B cell (primary cell): ENCODE results near the gene CTBP2. TPM values are rescaled to one million over a fixed set of nuclear protein-coding genes. Genes with fewer than 3 reads are reported as not detected.

Source experiments
- ATAC-seq: fragments of 200-7000 bp; cut with Tn5 transposase; one replicate; pipeline ENCODE4 v1.10.0; 2021; ENCODE audit warnings: low read depth, mild to moderate bottlenecking, moderate number of reproducible peaks, moderate library complexity
- CTCF ChIA-PET: fragments of 350-600 bp; sonication (Branson Sonifier 250); formaldehyde crosslinking; loops from one replicate; lab custom pipeline; 2021; ENCODE audit warnings: antibody characterized with exemption, inconsistent platforms; lab: Charles Lee
- POLR2A ChIA-PET: fragments of 350-600 bp; sonication (Branson Sonifier 250); formaldehyde crosslinking; loops from one replicate; lab custom pipeline; 2021; ENCODE audit warnings: antibody characterized with exemption; lab: Charles Lee
- DNase-seq: peaks from one replicate; pipeline ENCODE4 v3.0.0; 2013
- H2AFZ ChIP-seq: 2 replicates; pipeline ENCODE4 v1.6.1; 2012; ENCODE audit warnings: mild to moderate bottlenecking, low read depth, low read length; ENCODE audit not compliant: insufficient read depth, poor library complexity, severe bottlenecking
- H3K27ac ChIP-seq, 2 donors: 1 replicate in 1 of 2; 2 replicates in 1 of 2; pipeline ENCODE4 v1.5.1; 2012 to 2013; ENCODE audit warnings: low read length in 2 of 2, mild to moderate bottlenecking in 2 of 2, moderate library complexity in 1 of 2
- H3K27me3 ChIP-seq, 4 experiments: fragments of 200-600 bp in 1 of 4; sonication (generic) in 1 of 4; replicated peaks in 1 of 4; 1 replicate in 2 of 4; 2 replicates in 2 of 4; pipeline versions ENCODE4 v1.6.1 to v1.7.0; 2013 to 2016; ENCODE audit warnings: low read length in 3 of 4, mild to moderate bottlenecking in 2 of 4, mixed read lengths in 1 of 4, moderate library complexity in 1 of 4; ENCODE audit not compliant: insufficient read depth in 4 of 4, control insufficient read depth in 3 of 4; ENCODE audit errors: control extremely low read depth in 1 of 4
- H3K36me3 ChIP-seq, 2 experiments: replicated peaks in 1 of 2; 1 replicate in 1 of 2; 2 replicates in 1 of 2; pipeline versions ENCODE4 v1.6.1 to v1.7.1; 2013; ENCODE audit warnings: low read length in 1 of 2; ENCODE audit not compliant: insufficient read depth in 2 of 2, control insufficient read depth in 1 of 2; ENCODE audit errors: control extremely low read depth in 1 of 2, extremely low read depth in 1 of 2
- H3K4me1 ChIP-seq, 2 donors: fragments of 200-600 bp in 1 of 2; sonication (generic) in 1 of 2; 1 replicate in 1 of 2; 2 replicates in 1 of 2; pipeline versions ENCODE4 v1.5.1 to v1.6.1; 2013 to 2017; ENCODE audit warnings: low read length in 2 of 2; ENCODE audit not compliant: control insufficient read depth in 2 of 2, insufficient read depth in 2 of 2
- H3K4me2 ChIP-seq: replicated peaks from 2 replicates; pipeline ENCODE3; 2012; ENCODE audit warnings: mild to moderate bottlenecking, low read depth, low read length; ENCODE audit not compliant: poor library complexity, severe bottlenecking
- H3K4me3 ChIP-seq, 5 experiments: fragments of 200-600 bp in 1 of 5; sonication (generic) in 1 of 5; 1 replicate in 3 of 5; 2 replicates in 2 of 5; pipeline versions ENCODE4 v1.5.1 to v1.7.0; 2011 to 2016; ENCODE audit warnings: low read length in 4 of 5, mild to moderate bottlenecking in 4 of 5, low read depth in 2 of 5, control low read depth in 1 of 5, moderate library complexity in 1 of 5; ENCODE audit not compliant: insufficient read depth in 1 of 5; ENCODE audit errors: control extremely low read depth in 1 of 5, extremely low read depth in 1 of 5
- H3K79me2 ChIP-seq: fragments of 200-600 bp; sonication (generic); one replicate; pipeline ENCODE4 v1.6.0; 2016; ENCODE audit warnings: low read length; ENCODE audit not compliant: control insufficient read depth, insufficient read depth
- H3K9ac ChIP-seq: fragments of 200-600 bp; sonication (generic); 2 replicates; pipeline ENCODE4 v1.6.1; 2017; ENCODE audit warnings: mild to moderate bottlenecking, low read length, moderate library complexity
- H3K9me3 ChIP-seq, 3 donors: one replicate each; pipeline versions ENCODE4 v1.6.1 to v1.7.1; 2013; ENCODE audit warnings: low read length in 2 of 3; ENCODE audit not compliant: control insufficient read depth in 2 of 3, insufficient read depth in 1 of 3; ENCODE audit errors: control extremely low read depth in 1 of 3
- H4K20me1 ChIP-seq: 2 replicates; pipeline ENCODE4 v1.6.0; 2012; ENCODE audit warnings: mild to moderate bottlenecking, low read length; ENCODE audit not compliant: insufficient read depth, control insufficient read depth, poor library complexity, severe bottlenecking
- H3K27ac Mint-ChIP-seq: one replicate; pipeline ENCODE4 v1.8.0; 2021; ENCODE audit warnings: mixed read lengths
- H3K27me3 Mint-ChIP-seq: one replicate; pipeline ENCODE4 v1.8.0; 2021; ENCODE audit warnings: mixed read lengths
- H3K4me1 Mint-ChIP-seq: one replicate; pipeline ENCODE4 v1.8.0; 2021; ENCODE audit warnings: mixed read lengths
- H3K4me3 Mint-ChIP-seq: one replicate; pipeline ENCODE4 v1.8.0; 2021; ENCODE audit warnings: mixed read lengths
- H3K9me3 Mint-ChIP-seq: one replicate; pipeline ENCODE4 v1.8.0; 2022; ENCODE audit warnings: mixed read lengths; ENCODE audit not compliant: insufficient read depth
- CTCF ChIP-seq: fragments of 200-600 bp; IDR thresholded peaks from one replicate; pipeline ENCODE4 v1.8.0; 2022; ENCODE audit warnings: antibody characterized with exemption, mild to moderate bottlenecking
- EZH2 ChIP-seq: IDR thresholded peaks from 2 replicates; pipeline ENCODE4 v1.6.1; 2012; ENCODE audit warnings: borderline replicate concordance, low read depth, mild to moderate bottlenecking, moderate library complexity, low read length; ENCODE audit not compliant: insufficient read depth, poor library complexity, severe bottlenecking
- WGBS: methylation state at CpG from one replicate; pipeline ENCODE4 v1.1.5; 2013; ENCODE audit warnings: missing lambda C conversion rate; ENCODE audit not compliant: insufficient coverage; 5-methylcytosine and 5-hydroxymethylcytosine counted together
- intact Hi-C: fragments of 100-400 bp; cut with micrococcal nuclease; formaldehyde crosslinking; loops from one replicate; pipeline ENCODE4 v1.10.0; 2022
- polyA plus RNA-seq: library from polyadenylated mRNA; depleted of rRNA; stranded (reverse); fragments of >200 nt; gene quantifications from 2 replicates; pipeline ENCODE4 v1.2.3, GENCODE V29; 2012
- total RNA-seq, 2 donors: library from RNA; stranded (reverse); fragments of 120-200 nt in 1 of 2; gene quantifications; 1 replicate in 1 of 2; 2 replicates in 1 of 2; pipeline versions ENCODE4 v1.2.3 to v1.2.4, GENCODE V29; 2013 to 2022

The CTBP2 gene
- total and polyA plus RNA-seq, 2 donors (not counting 1 experiment from before 2014, with no cell fraction given), result 0.39 to 0.85 TPM

GRCh38 chr10:125093974-125094705 is 66.2 kb downstream of the CTBP2 start:
- no peak overlapping the region for H3K4me2 ChIP-seq
- H3K4me1 Mint-ChIP-seq, result no peaks in the 10 kb centered on the region
- peaks cover 22% of the 10 kb centered on the region for H3K27me3 Mint-ChIP-seq
- no peak for ATAC-seq
- no peaks in the 10 kb centered on the region for H3K9me3 Mint-ChIP-seq
- H3K4me3 ChIP-seq, result no peak overlapping the region
- H3K4me1 ChIP-seq, result no peaks in the 10 kb centered on the region
- whole genome bisulfite sequencing, result 97% methylated on average over 15 of the region's 21 CpGs
- no peak overlapping the region for H3K27ac ChIP-seq
- TF ChIP-seq CTCF, result no peak
- H3K36me3 ChIP-seq, result no peaks in the 10 kb centered on the region
- ChIA-PET POLR2A (no interaction called here), CTCF (no interaction called here)
- intact Hi-C loops, result no loop called here
- no peak overlapping the region for H3K4me3 Mint-ChIP-seq
- H3K9ac ChIP-seq, result no peak overlapping the region
- H3K9me3 ChIP-seq, result peaks cover 0 to 5% (median 0%) of the 10 kb centered on the region in 3 donors
- H3K27ac Mint-ChIP-seq, result no peak overlapping the region
- H3K27me3 ChIP-seq, result peaks cover 0 to 9% (median 3%) of the 10 kb centered on the region in 4 experiments
- no peak overlapping the region for H2AFZ ChIP-seq
- DNase-seq, result no peak
- H3K79me2 ChIP-seq, result no peaks in the 10 kb centered on the region
- no peaks in the 10 kb centered on the region for H4K20me1 ChIP-seq

GRCh38 chr10:125093199-125093973 is 67.0 kb downstream of the CTBP2 start:
- DNase-seq (no peak), ATAC-seq (no peak)
- Histone ChIP-seq H3K79me2 (no peaks in the 10 kb centered on the region), H3K27me3 (peaks cover 0 to 9% (median 3%) of the 10 kb centered on the region in 4 experiments), H3K4me3 (no peak overlapping the region), H3K36me3 (no peaks in the 10 kb centered on the region), H3K9ac (no peak overlapping the region), H3K9me3 (peaks cover 0 to 5% (median 0%) of the 10 kb centered on the region in 3 donors), H3K4me1 (no peaks in the 10 kb centered on the region), H4K20me1 (no peaks in the 10 kb centered on the region), H2AFZ (no peak overlapping the region), H3K4me2 (no peak overlapping the region), H3K27ac (no peak overlapping the region)
- intact Hi-C loops, result no loop called here
- ChIA-PET CTCF (no interaction called here), POLR2A (no interaction called here)
- TF ChIP-seq EZH2, result no peak
- no peak for TF ChIP-seq CTCF
- peaks cover 27% of the 10 kb centered on the region for H3K27me3 Mint-ChIP-seq
- no peaks in the 10 kb centered on the region for H3K9me3 Mint-ChIP-seq
- H3K4me1 Mint-ChIP-seq, result no peaks in the 10 kb centered on the region
- 94% methylated on average over 13 of the region's 17 CpGs for WGBS
- H3K27ac Mint-ChIP-seq, result no peak overlapping the region
- H3K4me3 Mint-ChIP-seq, result no peak overlapping the region
